ENCODE measurements around the gene COL18A1. TPM values are rescaled to one million over a fixed set of nuclear protein-coding genes. Genes with fewer than 3 reads are reported as not detected.

The COL18A1 gene
- polyA plus RNA-seq, 2 of the 4 experiments (the other 2 are of a cell fraction) = 17.3 to 88.4 TPM

DNA sequence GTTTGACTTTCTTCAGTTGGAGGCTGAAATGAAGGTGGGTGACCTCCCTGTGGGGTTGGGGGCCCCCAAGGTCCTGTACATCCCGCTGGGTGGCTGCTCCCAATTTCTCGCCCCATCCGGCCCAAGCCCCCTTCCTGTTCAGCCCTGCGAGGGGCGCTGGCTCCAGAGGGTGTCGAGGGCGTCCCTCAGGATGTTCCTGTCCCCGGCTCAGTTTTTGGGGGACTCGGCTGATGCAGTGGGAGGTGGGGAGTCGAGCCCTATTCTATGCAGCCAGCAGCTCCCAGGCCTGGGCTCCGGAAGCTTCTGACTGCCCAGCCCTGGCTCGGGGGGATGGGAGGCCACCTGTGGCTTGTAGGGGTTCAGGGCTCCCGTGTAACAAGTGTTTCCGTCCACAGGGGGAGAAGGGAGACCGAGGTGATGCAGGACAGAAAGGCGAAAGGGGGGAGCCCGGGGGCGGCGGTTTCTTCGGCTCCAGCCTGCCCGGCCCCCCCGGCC, 99.1 kb downstream of the COL18A1 start:
- POLR2A ChIA-PET = no interaction called here
- Histone ChIP-seq H3K4me1 (no peaks in the 10 kb centered on the region), H3K4me3 (no peak overlapping the region), H3K9me3 (no peaks in the 10 kb centered on the region), H3K27ac (no peak overlapping the region), H3K4me2 (no peak overlapping the region)
- DNase-seq (ENCODE audit: low read depth in 1 of 2, low spot score in 1 of 2) = no peak
- CTCF ChIA-PET = no interaction called here
- 90% methylated on average over 11 of the region's 22 CpGs for WGBS (ENCODE audit: missing lambda C conversion rate)
- FAIRE-seq = no peak
- no peak for ATAC-seq
- TF ChIP-seq EP300 (IDR thresholded peaks at IDR 0.05) = no peak
- TF ChIP-seq, protein P1, sequence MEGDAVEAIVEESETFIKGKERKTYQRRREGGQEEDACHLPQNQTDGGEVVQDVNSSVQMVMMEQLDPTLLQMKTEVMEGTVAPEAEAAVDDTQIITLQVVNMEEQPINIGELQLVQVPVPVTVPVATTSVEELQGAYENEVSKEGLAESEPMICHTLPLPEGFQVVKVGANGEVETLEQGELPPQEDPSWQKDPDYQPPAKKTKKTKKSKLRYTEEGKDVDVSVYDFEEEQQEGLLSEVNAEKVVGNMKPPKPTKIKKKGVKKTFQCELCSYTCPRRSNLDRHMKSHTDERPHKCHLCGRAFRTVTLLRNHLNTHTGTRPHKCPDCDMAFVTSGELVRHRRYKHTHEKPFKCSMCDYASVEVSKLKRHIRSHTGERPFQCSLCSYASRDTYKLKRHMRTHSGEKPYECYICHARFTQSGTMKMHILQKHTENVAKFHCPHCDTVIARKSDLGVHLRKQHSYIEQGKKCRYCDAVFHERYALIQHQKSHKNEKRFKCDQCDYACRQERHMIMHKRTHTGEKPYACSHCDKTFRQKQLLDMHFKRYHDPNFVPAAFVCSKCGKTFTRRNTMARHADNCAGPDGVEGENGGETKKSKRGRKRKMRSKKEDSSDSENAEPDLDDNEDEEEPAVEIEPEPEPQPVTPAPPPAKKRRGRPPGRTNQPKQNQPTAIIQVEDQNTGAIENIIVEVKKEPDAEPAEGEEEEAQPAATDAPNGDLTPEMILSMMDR (IDR thresholded peaks at IDR 0.05) = no peak
- TF ChIP-seq MAX (IDR thresholded peaks at IDR 0.05) = no peak
- no peak for TF ChIP-seq ZSCAN20 (CRISPR knock-in tag; IDR thresholded peaks at IDR 0.05)
- no peak for TF ChIP-seq EHF (CRISPR knock-in tag; IDR thresholded peaks at IDR 0.05)
- TF ChIP-seq MAFK (IDR thresholded peaks at IDR 0.05; ENCODE audit: partially characterized antibody) = no peak
- TF ChIP-seq MAZ (IDR thresholded peaks at IDR 0.05; ENCODE audit: borderline replicate concordance, low read depth, low read length) = no peak
- TF ChIP-seq RCOR1 (IDR thresholded peaks at IDR 0.05; ENCODE audit: low read depth, low read length) = no peak
- no peak for TF ChIP-seq HOXA7 (CRISPR knock-in tag; IDR thresholded peaks at IDR 0.05)
- no peak for TF ChIP-seq CHD2 (IDR thresholded peaks at IDR 0.05; ENCODE audit: low read length, partially characterized antibody)
- no peak for TF ChIP-seq PBX3 (IDR thresholded peaks at IDR 0.05)
- no peak for TF ChIP-seq FOSL2 (IDR thresholded peaks at IDR 0.05)
- no peak for TF ChIP-seq FOSL2 (CRISPR knock-in tag; IDR thresholded peaks at IDR 0.05)
- TF ChIP-seq, protein P2, sequence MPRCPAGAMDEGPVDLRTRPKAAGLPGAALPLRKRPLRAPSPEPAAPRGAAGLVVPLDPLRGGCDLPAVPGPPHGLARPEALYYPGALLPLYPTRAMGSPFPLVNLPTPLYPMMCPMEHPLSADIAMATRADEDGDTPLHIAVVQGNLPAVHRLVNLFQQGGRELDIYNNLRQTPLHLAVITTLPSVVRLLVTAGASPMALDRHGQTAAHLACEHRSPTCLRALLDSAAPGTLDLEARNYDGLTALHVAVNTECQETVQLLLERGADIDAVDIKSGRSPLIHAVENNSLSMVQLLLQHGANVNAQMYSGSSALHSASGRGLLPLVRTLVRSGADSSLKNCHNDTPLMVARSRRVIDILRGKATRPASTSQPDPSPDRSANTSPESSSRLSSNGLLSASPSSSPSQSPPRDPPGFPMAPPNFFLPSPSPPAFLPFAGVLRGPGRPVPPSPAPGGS (IDR thresholded peaks at IDR 0.05) = no peak
- no peak for TF ChIP-seq JUNB (IDR thresholded peaks at IDR 0.05)
- TF ChIP-seq ESRRA (IDR thresholded peaks at IDR 0.05; ENCODE audit: borderline replicate concordance, low read length) = no peak
- TF ChIP-seq POLR2A (IDR thresholded peaks at IDR 0.05; ENCODE audit: low read length) = no peak
- TF ChIP-seq CEBPB (IDR thresholded peaks at IDR 0.05) = no peak
- TF ChIP-seq BHLHE40 (IDR thresholded peaks at IDR 0.05; ENCODE audit: low read depth, low read length) = no peak

DNA sequence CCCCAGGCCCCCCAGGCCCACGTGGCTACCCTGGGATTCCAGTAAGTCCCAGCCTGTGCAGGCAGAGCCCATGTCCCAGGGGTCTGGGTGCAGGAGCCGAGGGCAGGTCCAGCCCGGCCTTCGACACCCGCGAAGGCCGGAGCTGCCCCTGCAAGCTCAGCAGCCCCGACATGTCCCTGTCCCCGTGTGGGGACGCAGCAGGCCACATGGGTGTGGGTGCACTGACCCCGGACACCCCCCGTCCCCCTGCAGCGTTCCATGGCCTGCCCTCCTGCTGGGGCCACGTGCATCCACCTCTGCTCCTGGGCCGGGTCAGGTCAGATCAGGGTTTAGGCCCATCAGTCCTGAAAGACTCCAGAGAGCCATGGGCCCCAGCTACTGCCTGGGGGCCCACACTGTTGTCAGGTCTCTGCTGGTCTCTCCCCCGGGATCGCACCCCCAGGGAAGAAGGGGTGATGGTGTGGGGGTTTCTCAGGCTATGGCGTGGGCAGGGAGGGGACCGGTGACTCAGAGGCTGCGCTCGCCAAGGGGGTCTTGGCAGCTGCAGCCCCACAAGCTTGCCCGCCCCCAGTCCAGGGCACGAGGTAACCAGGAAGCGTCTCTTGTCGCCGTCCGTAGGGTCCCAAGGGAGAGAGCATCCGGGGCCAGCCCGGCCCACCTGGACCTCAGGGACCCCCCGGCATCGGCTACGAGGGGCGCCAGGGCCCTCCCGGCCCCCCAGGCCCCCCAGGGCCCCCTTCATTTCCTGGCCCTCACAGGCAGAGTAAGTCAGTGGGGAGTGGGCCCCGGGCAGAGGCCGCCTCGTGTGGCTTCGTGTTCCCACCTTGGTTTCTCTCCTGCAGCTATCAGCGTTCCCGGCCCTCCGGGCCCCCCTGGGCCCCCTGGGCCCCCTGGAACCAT, 99.8 kb downstream of the COL18A1 start:
- DNase-seq (ENCODE audit: low read depth in 1 of 2, low spot score in 1 of 2) = no peak
- Histone ChIP-seq H3K27ac (no peak overlapping the region), H3K4me1 (no peaks in the 10 kb centered on the region), H3K9me3 (no peaks in the 10 kb centered on the region), H3K4me2 (no peak overlapping the region), H3K4me3 (no peak overlapping the region)
- WGBS (ENCODE audit: missing lambda C conversion rate) = 94% methylated on average over 6 of the region's 41 CpGs
- FAIRE-seq = no peak
- no peak for ATAC-seq
- POLR2A ChIA-PET = no interaction called here
- CTCF ChIA-PET = interaction anchor here (0.6 kb wide), 1 partner anchor 141 kb away, joined by 4 read pairs; no protein-coding TSS in a partner anchor
- no peak for TF ChIP-seq NR3C1 (IDR thresholded peaks at IDR 0.05)
- TF ChIP-seq HDAC2 (IDR thresholded peaks at IDR 0.05) = no peak
- TF ChIP-seq NPAS2 (CRISPR knock-in tag; IDR thresholded peaks at IDR 0.05; ENCODE audit: borderline replicate concordance) = no peak
- TF ChIP-seq SMC3 (IDR thresholded peaks at IDR 0.05) = no peak
- no peak for TF ChIP-seq PHF8 (IDR thresholded peaks at IDR 0.05; ENCODE audit: borderline replicate concordance, low read depth)
- no peak for TF ChIP-seq CHD2 (IDR thresholded peaks at IDR 0.05; ENCODE audit: low read length, partially characterized antibody)
- no peak for TF ChIP-seq TFCP2L1 (CRISPR knock-in tag; IDR thresholded peaks at IDR 0.05)
- TF ChIP-seq MAFK (IDR thresholded peaks at IDR 0.05; ENCODE audit: partially characterized antibody) = no peak
- TF ChIP-seq, protein P1 (IDR thresholded peaks at IDR 0.05) = no peak
- TF ChIP-seq ZC3H11A (IDR thresholded peaks at IDR 0.05) = no peak
- TF ChIP-seq, protein P3, sequence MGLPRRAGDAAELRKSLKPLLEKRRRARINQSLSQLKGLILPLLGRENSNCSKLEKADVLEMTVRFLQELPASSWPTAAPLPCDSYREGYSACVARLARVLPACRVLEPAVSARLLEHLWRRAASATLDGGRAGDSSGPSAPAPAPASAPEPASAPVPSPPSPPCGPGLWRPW (IDR thresholded peaks at IDR 0.05) = no peak
- no peak for TF ChIP-seq TP53 (CRISPR knock-in tag; IDR thresholded peaks at IDR 0.05)
- no peak for TF ChIP-seq RARB (CRISPR knock-in tag; IDR thresholded peaks at IDR 0.05)
- TF ChIP-seq ZFP36 (IDR thresholded peaks at IDR 0.05; ENCODE audit: borderline replicate concordance, partially characterized antibody) = no peak
- no peak for TF ChIP-seq CEBPB (IDR thresholded peaks at IDR 0.05)
- no peak for TF ChIP-seq KDM5A (IDR thresholded peaks at IDR 0.05)
- no peak for TF ChIP-seq RNF2 (IDR thresholded peaks at IDR 0.05; ENCODE audit: borderline replicate concordance, low read depth)
- TF ChIP-seq RAD21 (conservative IDR thresholded peaks at IDR 0.05 in 1 of 2, IDR thresholded peaks at IDR 0.05 in 1 of 2) = no peak

Measured in A549 (cell line).